ENCODE data around the gene ADGRG7. TPM values are rescaled to one million over a fixed set of nuclear protein-coding genes. Genes with fewer than 3 reads are reported as not detected.

Gene ADGRG7
- total and polyA plus RNA-seq, 4 donors = not detected

- no peak for TF ChIP-seq CTCF (IDR thresholded peaks at IDR 0.05; ENCODE audit: control extremely low read depth, extremely low read depth)
- peaks cover 0 to under 1% (median 0%) of the 10 kb centered on the region in 4 donors for H3K9me3 ChIP-seq (ENCODE audit: control insufficient read depth in 4 of 4, insufficient read depth in 3 of 4, low read length in 3 of 4)
- H3K27ac ChIP-seq (ENCODE audit: low read depth in 1 of 2, low read length in 1 of 2) = no peak overlapping the region
- no peak overlapping the region for H3K9ac ChIP-seq (ENCODE audit: insufficient read depth in 1 of 2, low read length in 2 of 2)
- no peak for DNase-seq
- no peaks in the 10 kb centered on the region for H3K36me3 ChIP-seq (ENCODE audit: control insufficient read depth in 4 of 4, insufficient read depth in 4 of 4, low read length in 4 of 4)
- no peak for ATAC-seq (ENCODE audit: insufficient read depth, low FRiP score)
- H3K4me3 ChIP-seq = no peak overlapping the region
- H3K4me1 ChIP-seq (ENCODE audit: control insufficient read depth in 5 of 5, insufficient read depth in 5 of 5, low read length in 5 of 5) = peaks cover 0 to 11% (median 5%) of the 10 kb centered on the region in 5 donors
- WGBS, 2 donors = 76 to 83% methylated on average over 4 of the region's 4 CpGs
- peaks cover 0 to 12% (median 5%) of the 10 kb centered on the region in 3 donors for H3K27me3 ChIP-seq (ENCODE audit: control insufficient read depth in 3 of 3, insufficient read depth in 3 of 3, low read length in 2 of 3)
Observed at GRCh38 chr3:100702082-100702979, 92.9 kb downstream of the ADGRG7 start.

- H3K27ac ChIP-seq (ENCODE audit: low read depth in 1 of 2, low read length in 1 of 2) = no peak overlapping the region
- DNase-seq (no peak), ATAC-seq (ENCODE audit: insufficient read depth, low FRiP score) (no peak)
- H3K4me3 ChIP-seq = no peak overlapping the region
- 75 to 88% methylated on average over 5 of the region's 5 CpGs for WGBS, 2 donors
- no peaks in the 10 kb centered on the region for H3K9me3 ChIP-seq (ENCODE audit: control insufficient read depth in 4 of 4, insufficient read depth in 3 of 4, low read length in 3 of 4)
- peaks cover 0 to 10% (median 5%) of the 10 kb centered on the region in 5 donors for H3K4me1 ChIP-seq (ENCODE audit: control insufficient read depth in 5 of 5, insufficient read depth in 5 of 5, low read length in 5 of 5)
- H3K9ac ChIP-seq (ENCODE audit: insufficient read depth in 1 of 2, low read length in 2 of 2) = no peak overlapping the region
- no peaks in the 10 kb centered on the region for H3K36me3 ChIP-seq (ENCODE audit: control insufficient read depth in 4 of 4, insufficient read depth in 4 of 4, low read length in 4 of 4)
- no peak for TF ChIP-seq CTCF (IDR thresholded peaks at IDR 0.05; ENCODE audit: control extremely low read depth, extremely low read depth)
- H3K27me3 ChIP-seq (ENCODE audit: control insufficient read depth in 3 of 3, insufficient read depth in 3 of 3, low read length in 2 of 3) = peaks cover 0 to 12% (median 5%) of the 10 kb centered on the region in 3 donors
Observed at GRCh38 chr3:100702980-100703345, 93.6 kb downstream of the ADGRG7 start.

- Histone ChIP-seq H3K27me3 (ENCODE audit: control insufficient read depth in 3 of 3, insufficient read depth in 3 of 3, low read length in 2 of 3) (peaks cover 0 to 15% (median 5%) of the 10 kb centered on the region in 3 donors), H3K9ac (ENCODE audit: insufficient read depth in 1 of 2, low read length in 2 of 2) (no peak overlapping the region), H3K36me3 (ENCODE audit: control insufficient read depth in 4 of 4, insufficient read depth in 4 of 4, low read length in 4 of 4) (no peaks in the 10 kb centered on the region), H3K4me3 (no peak overlapping the region), H3K9me3 (ENCODE audit: control insufficient read depth in 4 of 4, insufficient read depth in 3 of 4, low read length in 3 of 4) (no peaks in the 10 kb centered on the region), H3K27ac (ENCODE audit: low read depth in 1 of 2, low read length in 1 of 2) (no peak overlapping the region), H3K4me1 (ENCODE audit: control insufficient read depth in 5 of 5, insufficient read depth in 5 of 5, low read length in 5 of 5) (peaks cover 0 to 4% (median 2%) of the 10 kb centered on the region in 5 donors)
- ATAC-seq (ENCODE audit: insufficient read depth, low FRiP score) (no peak), DNase-seq (no peak)
- WGBS, 2 donors = 69 to 83% methylated on average over 4 of the region's 4 CpGs
- no peak for TF ChIP-seq CTCF (IDR thresholded peaks at IDR 0.05; ENCODE audit: control extremely low read depth, extremely low read depth)
Observed at GRCh38 chr3:100703865-100704264, 94.5 kb downstream of the ADGRG7 start.

All from lung (tissue), 12 donors.